ENCODE data around the gene C4orf46.
A peak's percentile ranks its signal among the peaks of the same experiment; 100 is the strongest.

The C4orf46 gene

GRCh38 chr4:158624889-158625478 lies 46.7 kb downstream of the C4orf46 start:
- ATAC-seq (replicated peaks) (peak; percentile 66 to 68), DNase-seq (no peak)
- Mint-ChIP-seq H3K36me3 (no peaks in the 10 kb centered on the region), H3K27me3 (peaks cover 5 to 8% of the 10 kb centered on the region in 2 donors), H3K4me1 (no peaks in the 10 kb centered on the region), H3K4me3 (no peak overlapping the region), H3K9me3 (no peaks in the 10 kb centered on the region), H3K27ac (no peak overlapping the region)

- Mint-ChIP-seq H3K27ac (no peak overlapping the region), H3K4me1 (no peaks in the 10 kb centered on the region), H3K4me3 (no peak overlapping the region), H3K27me3 (peaks cover 8 to 10% of the 10 kb centered on the region in 2 donors), H3K9me3 (no peaks in the 10 kb centered on the region), H3K36me3 (no peaks in the 10 kb centered on the region)
- DNase-seq (no peak), ATAC-seq (replicated peaks) (no peak)
These were observed 49.4 kb downstream of the C4orf46 start for GRCh38 chr4:158622251-158622650.

GRCh38 chr4:158621729-158622128 lies 50.0 kb downstream of the C4orf46 start:
- Mint-ChIP-seq H3K27ac (no peak overlapping the region), H3K27me3 (peaks cover 8 to 10% of the 10 kb centered on the region in 2 donors), H3K4me3 (no peak overlapping the region), H3K4me1 (no peaks in the 10 kb centered on the region), H3K9me3 (no peaks in the 10 kb centered on the region), H3K36me3 (no peaks in the 10 kb centered on the region)
- DNase-seq (no peak), ATAC-seq (replicated peaks) (no peak)

- H3K4me3 Mint-ChIP-seq: no peak overlapping the region
- H3K27me3 Mint-ChIP-seq: peaks cover 10 to 13% of the 10 kb centered on the region in 2 donors
- H3K27ac Mint-ChIP-seq: no peak overlapping the region
- no peak for DNase-seq
- no peaks in the 10 kb centered on the region for H3K36me3 Mint-ChIP-seq
- no peak for ATAC-seq (replicated peaks)
- H3K4me1 Mint-ChIP-seq: no peaks in the 10 kb centered on the region
- H3K9me3 Mint-ChIP-seq: no peaks in the 10 kb centered on the region
These were observed 53.7 kb downstream of the C4orf46 start for GRCh38 chr4:158617956-158618355.

Measured in stimulated activated naive B cell treated with anti-CD40 and anti-IgM and Interleukin-4, amounts not matched to agents 10 μg/mL and 1 μg/mL and 100 μg/mL, for 72 hours (primary cell).